Cortex of kidney (tissue), 1 donor: ENCODE results near the gene NDUFA13.

ENCODE experiments used
- DNase-seq: peaks from one replicate; lab custom pipeline; 2025; lab: John Stamatoyannopoulos, UW

The NDUFA13 gene

DNA sequence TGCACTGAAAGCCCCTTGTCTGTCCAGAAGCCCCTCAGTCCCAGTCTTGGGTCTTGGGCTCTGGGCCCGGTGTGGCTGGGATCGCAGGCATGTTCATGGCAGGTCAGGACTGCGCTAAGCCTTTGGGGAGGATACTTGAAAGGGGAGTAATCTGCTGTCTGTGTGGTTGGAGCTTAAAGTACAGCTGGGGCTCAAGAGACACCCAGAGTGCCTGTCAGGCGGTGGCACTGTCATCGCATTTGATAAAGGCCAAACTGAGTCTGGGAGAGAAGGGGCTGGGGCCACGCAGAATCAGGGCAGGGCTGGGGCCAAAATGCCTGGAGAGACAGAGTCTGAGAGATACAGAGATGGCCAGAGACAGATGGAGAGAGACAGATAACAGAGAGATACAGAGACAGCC, 17.8 kb downstream of the NDUFA13 start:
- no peak for DNase-seq

DNA sequence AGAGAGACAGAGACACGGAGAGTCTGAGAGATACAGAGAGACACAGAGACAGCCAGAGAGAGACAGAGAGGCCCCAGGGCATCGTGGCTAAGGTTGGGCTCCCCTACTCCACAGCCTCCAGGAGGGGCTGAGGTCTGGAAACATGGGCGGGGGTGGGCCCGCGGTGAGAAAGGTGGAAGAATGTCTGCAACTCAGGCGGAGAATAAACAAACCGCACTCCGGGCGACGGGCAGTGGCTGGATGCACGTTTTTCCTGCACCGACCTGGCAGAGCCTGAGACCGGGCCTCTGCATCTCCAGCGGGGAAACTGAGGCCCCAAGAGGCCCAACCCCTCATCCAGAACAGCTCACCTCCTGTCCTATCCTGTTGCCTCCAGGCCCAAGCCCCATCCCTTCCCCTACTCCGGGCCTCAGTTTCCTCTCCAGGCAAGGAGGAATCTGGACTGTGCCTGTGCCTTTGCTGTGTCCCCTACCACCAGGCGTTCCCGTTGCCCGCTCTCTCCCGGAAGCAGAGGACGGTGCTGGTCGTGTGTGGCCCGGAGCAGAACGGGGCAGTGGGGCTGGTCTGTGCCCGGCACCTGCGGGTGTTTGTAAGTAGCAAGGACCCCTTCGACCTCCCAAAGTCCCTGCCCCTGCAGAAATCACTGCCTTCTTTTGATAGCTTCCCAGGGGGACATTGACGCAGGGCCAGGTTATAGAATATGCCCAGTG, 18.7 kb downstream of the NDUFA13 start:
- no peak for DNase-seq

- no peak for DNase-seq
Observed at GRCh38 chr19:19535311-19536191, 19.5 kb downstream of the NDUFA13 start.

DNA sequence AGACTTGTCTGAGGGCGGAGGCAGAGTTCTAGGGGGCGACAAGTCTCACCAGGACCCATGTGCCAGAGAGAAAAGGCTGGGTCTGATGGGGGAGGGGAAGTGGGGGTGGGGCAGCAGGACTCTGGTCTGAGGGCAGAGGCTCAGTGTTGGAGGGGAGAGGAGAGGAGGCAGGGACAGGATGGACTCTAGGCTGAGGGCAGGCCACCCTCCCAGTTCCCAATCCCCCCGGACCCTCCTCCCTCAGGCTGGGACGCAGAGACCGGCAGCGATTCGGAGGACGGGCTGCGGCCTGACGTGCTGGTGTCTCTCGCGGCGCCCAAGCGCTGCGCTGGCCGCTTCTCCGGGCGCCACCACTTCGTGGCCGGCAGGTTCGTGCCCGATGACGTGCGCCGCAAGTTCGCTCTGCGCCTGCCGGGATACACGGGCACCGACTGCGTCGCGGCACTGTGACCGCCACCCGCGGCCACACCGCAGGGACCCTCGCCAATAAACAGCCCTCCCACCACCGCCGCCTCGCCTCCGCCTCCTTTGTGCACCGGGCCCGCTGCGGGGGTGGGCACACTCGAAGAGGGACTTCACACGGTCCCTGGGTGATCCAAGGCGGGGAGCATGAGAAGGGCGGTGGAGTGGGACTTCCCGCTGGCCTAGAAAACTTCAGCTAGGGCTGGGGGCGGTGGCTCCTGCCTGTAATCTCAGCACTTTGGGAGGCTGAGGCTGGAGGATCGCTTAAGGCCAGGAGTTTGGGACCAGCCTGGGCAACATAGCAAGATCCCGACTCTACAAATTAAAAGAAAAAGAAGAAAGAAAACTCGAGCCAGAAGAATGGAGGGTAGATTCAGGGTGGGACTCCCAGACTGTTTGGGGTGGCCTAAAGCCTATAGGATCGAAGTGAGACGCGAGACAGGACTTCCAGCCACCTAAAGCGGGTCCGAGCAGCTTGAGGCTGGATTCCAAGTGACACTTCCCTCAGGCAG, 21.3 kb downstream of the NDUFA13 start:
- DNase-seq: no peak

- no peak for DNase-seq
Observed at GRCh38 chr19:19538061-19538784, 22.2 kb downstream of the NDUFA13 start, which contains the start of gene CILP2. CILP2 (plus strand) TSS chr19:19538265; CDS start chr19:19538350, 85 bp downstream.

GRCh38 chr19:19538785-19539166, 22.8 kb downstream of the NDUFA13 start:
- DNase-seq: no peak

- DNase-seq: no peak
Observed at GRCh38 chr19:19539698-19540063, 23.7 kb downstream of the NDUFA13 start.

DNA sequence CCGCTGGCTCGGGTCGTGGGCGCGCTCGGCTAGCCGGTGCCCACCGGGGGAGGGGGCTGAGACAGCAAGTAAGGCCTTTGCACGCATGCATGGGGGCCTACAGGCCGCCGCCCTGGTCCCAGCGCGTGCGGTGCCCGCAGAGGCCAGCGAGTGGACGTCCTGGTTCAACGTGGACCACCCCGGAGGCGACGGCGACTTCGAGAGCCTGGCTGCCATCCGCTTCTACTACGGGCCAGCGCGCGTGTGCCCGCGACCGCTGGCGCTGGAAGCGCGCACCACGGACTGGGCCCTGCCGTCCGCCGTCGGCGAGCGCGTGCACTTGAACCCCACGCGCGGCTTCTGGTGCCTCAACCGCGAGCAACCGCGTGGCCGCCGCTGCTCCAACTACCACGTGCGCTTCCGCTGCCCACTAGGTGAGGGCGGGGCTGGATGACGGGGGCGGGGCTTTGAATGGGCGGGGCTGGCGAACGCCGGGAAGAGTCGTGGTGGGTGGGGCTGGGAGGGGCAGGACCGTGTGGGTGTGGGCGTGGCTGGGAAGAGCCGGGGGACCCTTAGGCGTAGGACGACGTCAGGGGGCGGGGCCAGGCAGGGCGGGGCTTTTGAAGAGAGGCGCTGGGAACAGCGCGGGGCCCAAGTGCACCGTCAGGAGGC, 24.2 kb downstream of the NDUFA13 start:
- DNase-seq: no peak

DNA sequence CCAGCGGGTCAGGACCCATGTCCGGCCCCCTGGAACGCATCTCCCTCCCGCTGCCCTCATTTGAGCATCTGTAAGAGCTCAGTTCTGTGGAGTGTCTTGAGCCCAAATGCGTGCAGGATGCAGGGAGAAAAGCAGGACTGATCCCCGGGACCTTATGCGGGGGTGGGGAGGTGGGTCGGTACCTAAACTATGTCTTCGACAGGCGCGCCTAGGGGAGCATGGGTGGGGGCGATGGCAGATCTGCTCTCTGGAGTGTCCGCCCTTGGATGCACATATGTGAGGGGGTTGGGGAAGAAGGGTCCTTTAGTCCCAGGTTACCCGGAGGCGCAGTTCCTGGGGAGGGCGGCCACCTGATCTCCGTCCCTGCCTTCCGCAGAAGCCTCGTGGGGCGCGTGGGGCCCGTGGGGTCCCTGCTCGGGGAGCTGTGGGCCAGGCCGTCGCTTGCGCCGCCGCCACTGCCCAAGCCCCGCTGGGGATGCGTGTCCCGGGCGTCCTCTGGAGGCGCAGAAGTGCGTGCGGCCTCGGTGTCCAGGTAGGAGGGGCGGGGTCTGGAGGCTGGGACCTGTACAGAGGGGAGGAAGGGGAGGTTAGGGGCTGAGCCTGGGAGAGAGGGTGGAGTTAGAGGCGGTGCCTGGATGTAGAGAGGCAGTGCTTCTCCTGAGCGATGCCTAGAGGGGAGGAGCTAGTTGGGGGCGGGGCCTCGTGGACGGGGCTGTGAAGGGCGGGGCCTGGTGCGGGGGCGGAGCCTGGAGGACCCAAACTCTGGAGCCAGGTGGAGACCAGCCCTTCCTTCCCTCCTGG, 24.9 kb downstream of the NDUFA13 start:
- no peak for DNase-seq

DNA sequence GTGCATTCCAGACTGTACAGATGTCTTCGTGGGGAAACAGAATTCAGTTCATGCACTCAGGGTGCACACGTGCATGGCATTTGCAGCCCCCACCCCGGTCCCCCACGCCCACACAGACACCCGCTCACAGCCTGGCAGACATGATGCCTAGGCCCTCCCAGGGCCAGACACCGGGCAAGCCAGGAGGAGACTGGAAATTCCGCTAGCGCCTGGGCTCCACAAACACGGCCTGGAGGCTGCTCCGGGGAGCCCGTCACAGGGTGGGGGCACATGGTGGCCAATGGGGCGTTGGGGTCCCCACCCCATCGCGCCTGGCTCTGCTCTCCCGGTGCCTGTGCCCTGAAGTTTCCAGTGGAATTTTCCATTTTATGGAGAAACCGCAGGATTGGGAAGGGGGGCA, 25.6 kb downstream of the NDUFA13 start:
- no peak for DNase-seq

DNA sequence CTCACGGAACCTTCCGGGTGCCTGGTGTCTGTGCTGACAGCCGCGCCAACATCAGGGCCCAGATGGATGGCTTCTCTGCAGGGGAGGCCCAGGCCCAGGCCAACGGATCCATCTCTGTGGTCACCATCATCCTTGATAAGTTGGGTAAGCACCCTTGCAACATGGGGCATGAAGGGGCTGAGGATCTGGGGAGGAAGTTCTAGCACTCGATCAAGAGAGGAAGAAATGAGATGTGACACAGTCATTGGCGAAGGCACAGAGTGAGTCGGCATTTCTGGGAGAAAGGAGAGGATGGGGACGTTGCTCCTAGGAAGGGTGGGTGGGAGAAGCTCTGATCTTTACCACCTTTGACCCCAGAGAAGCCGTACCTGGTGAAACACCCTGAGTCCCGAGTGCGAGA, 26.5 kb downstream of the NDUFA13 start:
- no peak for DNase-seq

DNA sequence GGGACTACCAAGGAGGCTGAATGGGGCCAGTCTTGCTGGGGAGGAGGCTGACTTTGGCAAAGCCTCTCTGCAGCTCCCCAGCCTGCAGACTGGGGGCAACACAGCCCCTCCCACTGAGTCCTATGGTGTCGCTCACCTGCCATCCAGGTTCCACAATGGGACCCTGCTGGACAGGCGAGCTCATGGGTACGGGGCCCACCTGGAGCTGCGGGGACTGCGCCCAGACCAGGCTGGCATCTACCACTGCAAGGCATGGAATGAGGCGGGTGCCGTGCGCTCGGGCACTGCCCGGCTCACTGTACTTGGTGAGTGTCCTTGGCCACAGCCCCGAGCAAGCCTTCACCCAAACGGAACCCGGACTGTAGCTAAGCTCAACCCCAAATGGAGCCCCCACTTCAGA, 27.1 kb downstream of the NDUFA13 start:
- DNase-seq: no peak

DNA sequence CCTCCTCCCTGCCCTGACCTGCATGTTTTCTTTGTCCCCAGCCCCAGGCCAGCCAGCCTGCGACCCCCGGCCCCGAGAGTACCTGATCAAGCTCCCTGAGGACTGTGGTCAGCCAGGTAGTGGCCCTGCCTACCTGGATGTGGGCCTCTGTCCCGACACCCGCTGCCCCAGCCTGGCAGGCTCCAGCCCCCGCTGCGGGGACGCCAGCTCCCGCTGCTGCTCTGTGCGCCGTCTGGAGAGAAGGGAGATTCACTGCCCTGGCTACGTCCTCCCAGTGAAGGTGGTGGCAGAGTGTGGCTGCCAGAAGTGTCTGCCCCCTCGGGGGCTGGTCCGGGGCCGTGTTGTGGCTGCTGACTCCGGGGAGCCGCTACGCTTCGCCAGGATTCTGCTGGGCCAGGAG, 27.6 kb downstream of the NDUFA13 start:
- DNase-seq: no peak

DNA sequence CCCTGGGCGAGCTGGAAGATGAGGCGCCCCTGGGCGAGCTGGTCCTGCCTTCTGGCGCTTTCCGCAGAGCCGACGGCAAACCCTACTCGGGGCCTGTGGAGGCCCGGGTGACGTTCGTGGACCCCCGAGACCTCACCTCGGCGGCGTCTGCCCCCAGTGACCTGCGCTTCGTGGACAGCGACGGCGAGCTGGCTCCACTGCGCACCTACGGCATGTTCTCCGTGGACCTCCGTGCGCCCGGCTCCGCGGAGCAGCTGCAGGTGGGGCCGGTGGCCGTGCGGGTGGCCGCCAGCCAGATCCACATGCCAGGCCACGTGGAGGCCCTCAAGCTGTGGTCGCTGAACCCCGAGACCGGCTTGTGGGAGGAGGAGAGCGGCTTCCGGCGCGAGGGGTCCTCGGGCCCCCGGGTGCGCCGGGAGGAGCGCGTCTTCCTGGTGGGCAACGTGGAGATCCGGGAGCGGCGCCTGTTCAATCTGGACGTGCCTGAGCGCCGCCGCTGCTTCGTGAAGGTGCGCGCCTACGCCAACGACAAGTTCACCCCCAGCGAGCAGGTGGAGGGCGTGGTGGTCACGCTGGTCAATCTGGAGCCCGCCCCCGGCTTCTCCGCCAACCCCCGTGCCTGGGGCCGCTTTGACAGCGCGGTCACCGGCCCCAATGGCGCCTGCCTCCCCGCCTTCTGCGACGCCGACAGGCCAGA, 28.4 kb downstream of the NDUFA13 start:
- DNase-seq: no peak

- no peak for DNase-seq
Observed at GRCh38 chr19:19544954-19545591, 29.0 kb downstream of the NDUFA13 start.

- no peak for DNase-seq
Observed at GRCh38 chr19:19545707-19546106, 29.7 kb downstream of the NDUFA13 start.

GRCh38 chr19:19546751-19547162, 30.7 kb downstream of the NDUFA13 start:
- no peak for DNase-seq

GRCh38 chr19:19547674-19548336, 31.8 kb downstream of the NDUFA13 start:
- no peak for DNase-seq
